ENCODE results near the gene C1QTNF5.

Gene C1QTNF5

GRCh38 chr11:119371067-119371601 is 30.5 kb upstream of the C1QTNF5 start:
- no peak for TF ChIP-seq CTCF (conservative IDR thresholded peaks at IDR 0.05)
- no peak overlapping the region for H3K27ac ChIP-seq

GRCh38 chr11:119370486-119371046 is 29.9 kb upstream of the C1QTNF5 start:
- no peak overlapping the region for H3K27ac ChIP-seq
- no peak for TF ChIP-seq CTCF (conservative IDR thresholded peaks at IDR 0.05)

DNA sequence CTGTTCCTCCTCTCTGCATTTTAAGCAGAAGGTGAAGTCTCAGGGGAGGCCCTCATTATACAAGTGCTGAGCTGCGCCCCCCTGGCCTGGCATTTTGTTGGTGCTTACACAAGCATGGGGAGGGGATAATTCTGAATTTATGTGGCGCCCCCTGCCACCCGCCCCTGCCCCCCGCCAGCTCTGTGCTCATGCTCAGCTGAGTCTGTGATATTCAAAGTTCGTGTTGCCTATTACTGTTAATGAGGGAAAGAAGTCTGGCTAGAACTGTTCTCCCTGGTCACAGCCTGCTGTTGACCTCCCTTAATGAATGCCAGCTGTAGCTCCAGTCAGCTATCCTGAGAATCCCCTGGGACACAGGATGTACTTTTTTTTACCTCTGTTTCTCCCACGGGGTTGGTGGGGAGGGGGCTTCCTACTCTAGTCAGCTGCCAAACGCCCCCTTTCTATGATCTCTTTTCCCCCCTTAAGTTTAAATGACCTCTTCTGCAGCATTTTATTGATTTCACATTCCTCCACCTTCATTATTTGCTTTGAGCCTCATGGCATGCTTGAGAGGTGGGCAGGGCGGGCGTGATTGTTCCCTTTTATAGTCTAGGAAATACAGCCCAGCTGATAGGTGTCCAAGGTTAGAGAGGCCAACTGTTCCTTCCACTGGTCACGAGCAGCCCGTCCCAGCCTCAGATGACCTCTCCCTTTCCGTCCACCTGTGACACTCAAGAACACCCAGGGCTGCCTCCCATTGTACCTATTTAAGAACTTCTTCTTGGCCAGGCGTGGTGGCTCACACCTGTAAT is 28.6 kb upstream of the C1QTNF5 start:
- no peak overlapping the region for H3K27ac ChIP-seq

GRCh38 chr11:119368121-119369034 is 27.7 kb upstream of the C1QTNF5 start:
- TF ChIP-seq CTCF (conservative IDR thresholded peaks at IDR 0.05) = no peak
- no peak overlapping the region for H3K27ac ChIP-seq

More for the DNA sequence above, 28.6 kb upstream of the C1QTNF5 start:
- TF ChIP-seq CTCF (conservative IDR thresholded peaks at IDR 0.05) = no peak

DNA sequence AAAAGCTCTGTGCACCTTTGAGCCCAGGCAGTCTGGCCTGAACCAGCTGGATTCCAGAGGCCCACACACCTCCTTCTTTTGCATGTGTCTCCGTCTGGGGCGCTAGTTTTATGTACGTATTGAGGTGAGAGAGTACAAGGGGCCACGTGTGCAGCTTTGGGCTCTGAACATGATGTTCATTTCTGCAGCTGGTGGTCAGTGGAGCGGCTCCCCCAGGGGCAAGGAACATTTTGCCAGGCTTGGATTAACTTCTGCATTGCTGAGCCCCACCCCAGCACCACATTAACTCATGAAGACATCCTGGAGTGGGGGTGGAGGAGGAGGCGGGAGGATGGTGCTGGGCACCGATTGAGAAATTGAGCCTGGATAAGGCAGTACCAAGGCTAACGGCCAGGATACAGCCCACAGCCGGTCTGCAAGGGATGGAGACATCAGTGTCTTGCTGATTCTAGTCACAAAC is 27.0 kb upstream of the C1QTNF5 start:
- no peak for TF ChIP-seq CTCF (conservative IDR thresholded peaks at IDR 0.05)

DNA sequence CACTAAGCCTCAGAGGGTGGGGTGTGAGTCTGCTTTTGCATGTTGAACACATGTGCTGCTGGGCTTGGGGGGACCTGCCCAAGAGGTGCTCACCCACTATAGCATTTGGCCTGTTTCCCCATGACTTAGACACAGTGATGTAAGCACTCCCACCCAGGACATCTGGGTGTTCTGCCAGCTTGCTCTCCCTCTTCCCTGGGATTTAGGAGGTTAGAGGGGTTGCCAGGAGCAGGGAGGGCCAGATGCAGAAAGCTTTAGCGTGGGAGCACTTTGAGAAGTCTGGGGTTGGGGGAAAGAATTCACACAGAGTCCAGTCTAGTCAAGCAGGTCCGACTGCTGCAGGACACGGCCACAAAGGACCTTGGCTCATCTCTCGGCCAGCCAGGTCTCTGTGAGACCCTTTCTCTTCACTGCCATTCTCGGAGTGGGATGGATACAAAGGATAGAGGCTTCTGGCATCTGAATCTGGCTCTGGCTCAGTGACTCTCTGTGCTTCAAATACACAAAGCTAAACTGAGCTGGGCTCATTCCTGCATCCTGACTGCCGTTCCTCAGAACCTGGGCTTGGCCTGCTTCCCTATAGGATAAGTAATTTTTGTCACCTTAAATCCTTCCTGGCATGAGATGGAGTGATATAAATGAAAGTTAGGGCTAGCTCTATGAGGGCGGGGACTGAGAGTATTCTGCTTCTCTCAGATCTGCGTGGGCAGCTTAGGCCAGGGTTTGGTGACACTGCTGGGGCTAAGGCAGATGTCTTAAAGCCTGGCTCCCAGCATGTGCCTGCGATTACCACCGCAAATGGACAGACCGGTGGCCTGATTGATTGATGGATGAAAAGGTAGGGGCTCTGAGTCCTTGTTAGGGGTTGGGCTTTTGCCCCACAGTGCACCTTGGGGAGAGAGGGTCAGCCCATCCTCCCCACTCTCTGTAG is 26.3 kb upstream of the C1QTNF5 start:
- H3K27ac ChIP-seq = no peak overlapping the region
- TF ChIP-seq CTCF (conservative IDR thresholded peaks at IDR 0.05) = no peak

More for the DNA sequence above, 27.0 kb upstream of the C1QTNF5 start:
- no peak overlapping the region for H3K27ac ChIP-seq

Measured in VCaP (cell line).